ENCODE measurements around the gene GREM1. TPM values are rescaled to one million over a fixed set of nuclear protein-coding genes. Genes with fewer than 3 reads are reported as not detected.

The GREM1 gene
- total and polyA plus RNA-seq, 2 of the 8 experiments (the other 6 are each of a cell fraction or from before 2014, with no cell fraction given), result 0.12 to 1.1 TPM

DNA sequence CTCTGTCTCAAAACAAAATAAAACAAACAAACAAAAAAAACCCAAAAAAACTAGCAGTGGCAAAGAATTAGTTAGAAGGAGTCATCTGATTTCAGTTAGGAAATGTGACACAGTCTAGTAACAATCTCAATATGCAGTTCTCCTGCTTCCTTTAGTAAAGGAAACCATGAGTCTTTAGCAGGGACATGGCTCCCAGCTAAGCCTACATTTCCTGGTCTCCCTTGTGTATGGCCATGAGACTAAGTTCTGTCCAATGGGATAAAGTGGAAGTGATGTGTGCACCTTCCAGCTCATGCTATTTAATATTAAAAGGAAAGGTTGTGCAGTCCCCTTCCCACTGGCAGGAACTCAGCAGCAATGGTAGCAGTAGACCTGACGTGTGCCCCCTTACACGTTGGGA, 74.6 kb downstream of the GREM1 start (continued):
- no peak for TF ChIP-seq GABPA (IDR thresholded peaks at IDR 0.05; ENCODE audit: borderline replicate concordance, insufficient read depth, low read length)
- no peak for TF ChIP-seq EGR1 (IDR thresholded peaks at IDR 0.05; ENCODE audit: borderline replicate concordance, low read depth, low read length)
- no peak for TF ChIP-seq ASH2L (IDR thresholded peaks at IDR 0.05; ENCODE audit: low read length)
- TF ChIP-seq TAF7 (optimal IDR thresholded peaks at IDR 0.05; ENCODE audit: borderline replicate concordance, low read depth, low read length), result no peak
- TF ChIP-seq BACH1 (IDR thresholded peaks at IDR 0.05; ENCODE audit: low read length), result no peak
- TF ChIP-seq SIX5 (IDR thresholded peaks at IDR 0.05; ENCODE audit: low read depth, low read length), result no peak

Other genes with a start within 250 kb of the GREM1 start
- 0.63 and 0.99 TPM in 2 replicates for gene GOLGA8N, start 124.5 kb upstream of the GREM1 start, total RNA-seq (2021; fragmentation: NEBNext Ultra II Directional; extraction: Animal tissue kit (Norgen Biotek cat#: 25700))
- gene GOLGA8N, start 124.5 kb upstream of the GREM1 start, polyA plus RNA-seq (2011; rRNA removed), result 0.53 and 0.54 TPM in 2 replicates
- gene ARHGAP11A, start 102.5 kb upstream of the GREM1 start, total RNA-seq (2021; fragmentation: NEBNext Ultra II Directional; extraction: Animal tissue kit (Norgen Biotek cat#: 25700)), result 112 TPM in 2 replicates
- 6.9 and 8.1 TPM in 2 replicates for gene ARHGAP11A, start 102.5 kb upstream of the GREM1 start, polyA plus RNA-seq (2011; rRNA removed)
- 16.9 and 19.9 TPM in 2 replicates for gene SCG5, start 76.3 kb upstream of the GREM1 start, total RNA-seq (2021; fragmentation: NEBNext Ultra II Directional; extraction: Animal tissue kit (Norgen Biotek cat#: 25700))
- 11.4 and 18.7 TPM in 2 replicates for gene SCG5, start 76.3 kb upstream of the GREM1 start, polyA plus RNA-seq (2011; rRNA removed)

Data from H1 (cell line).